ENCODE data around the gene SUSD6.

GRCh38 chr14:69620981-69621380 is 9.6 kb downstream of the SUSD6 start:
- TF ChIP-seq EZH2 (optimal IDR thresholded peaks at IDR 0.05; ENCODE audit: low read depth, low read length) (no peak), CTCF (IDR thresholded peaks at IDR 0.05; ENCODE audit: low read length) (no peak)

Data from MM.1S (cell line).